Measurements from ENCODE around the gene NID2. TPM values are rescaled to one million over a fixed set of nuclear protein-coding genes. Genes with fewer than 3 reads are reported as not detected.

The NID2 gene
- total RNA-seq, 1 experiment from 2014 or later: 6.4 TPM

- in situ Hi-C loops (cut with HindIII; ENCODE audit: low pct_unique_long_range_greater_than_20kb, low sequenced_read_pairs): no loop called here
Observed at GRCh38 chr14:52080808-52081755, 12.2 kb upstream of the NID2 start.

GRCh38 chr14:52080158-52080800 lies 11.4 kb upstream of the NID2 start:
- in situ Hi-C loops (cut with HindIII; ENCODE audit: low pct_unique_long_range_greater_than_20kb, low sequenced_read_pairs): no loop called here
- DNase-seq (ENCODE audit: low read depth): no peak

More at GRCh38 chr14:52080808-52081755, 12.2 kb upstream of the NID2 start:
- peak; percentile 96 for DNase-seq (ENCODE audit: low read depth)

GRCh38 chr14:52079239-52079959 lies 10.5 kb upstream of the NID2 start:
- in situ Hi-C loops (cut with HindIII; ENCODE audit: low pct_unique_long_range_greater_than_20kb, low sequenced_read_pairs): no loop called here
- DNase-seq (ENCODE audit: low read depth): peak; percentile 52

GRCh38 chr14:52078721-52079120 lies 9.9 kb upstream of the NID2 start:
- in situ Hi-C loops (cut with HindIII; ENCODE audit: low pct_unique_long_range_greater_than_20kb, low sequenced_read_pairs): no loop called here
- DNase-seq (ENCODE audit: low read depth): peak; percentile 18

- DNase-seq (ENCODE audit: low read depth): peak; percentile 73
- in situ Hi-C loops (cut with HindIII; ENCODE audit: low pct_unique_long_range_greater_than_20kb, low sequenced_read_pairs): no loop called here
Observed at GRCh38 chr14:52078095-52078531, 9.3 kb upstream of the NID2 start.

GRCh38 chr14:52077256-52077979 lies 8.6 kb upstream of the NID2 start:
- peak; percentile 71 for DNase-seq (ENCODE audit: low read depth)
- in situ Hi-C loops (cut with HindIII; ENCODE audit: low pct_unique_long_range_greater_than_20kb, low sequenced_read_pairs): no loop called here

- in situ Hi-C loops (cut with HindIII; ENCODE audit: low pct_unique_long_range_greater_than_20kb, low sequenced_read_pairs): no loop called here
- DNase-seq (ENCODE audit: low read depth): peak; percentile 98
Observed at GRCh38 chr14:52076334-52076733, 7.5 kb upstream of the NID2 start.

- no peak for DNase-seq (ENCODE audit: low read depth)
- in situ Hi-C loops (cut with HindIII; ENCODE audit: low pct_unique_long_range_greater_than_20kb, low sequenced_read_pairs): no loop called here
Observed at GRCh38 chr14:52075371-52075770, 6.5 kb upstream of the NID2 start.

GRCh38 chr14:52073251-52073650 lies 4.4 kb upstream of the NID2 start:
- in situ Hi-C loops (cut with HindIII; ENCODE audit: low pct_unique_long_range_greater_than_20kb, low sequenced_read_pairs): no loop called here
- no peak for DNase-seq (ENCODE audit: low read depth)

- no peak for DNase-seq (ENCODE audit: low read depth)
- in situ Hi-C loops (cut with HindIII; ENCODE audit: low pct_unique_long_range_greater_than_20kb, low sequenced_read_pairs): no loop called here
Observed at GRCh38 chr14:52072266-52072780, 3.5 kb upstream of the NID2 start.

GRCh38 chr14:52071675-52072074 lies 2.8 kb upstream of the NID2 start:
- peak; percentile 20 for DNase-seq (ENCODE audit: low read depth)
- in situ Hi-C loops (cut with HindIII; ENCODE audit: low pct_unique_long_range_greater_than_20kb, low sequenced_read_pairs): no loop called here

GRCh38 chr14:52070051-52070431 lies 1.2 kb upstream of the NID2 start:
- DNase-seq (ENCODE audit: low read depth): no peak
- in situ Hi-C loops (cut with HindIII; ENCODE audit: low pct_unique_long_range_greater_than_20kb, low sequenced_read_pairs): no loop called here

- in situ Hi-C loops (cut with HindIII; ENCODE audit: low pct_unique_long_range_greater_than_20kb, low sequenced_read_pairs): no loop called here
- DNase-seq (ENCODE audit: low read depth): peak; percentile 48
Observed at GRCh38 chr14:52069307-52070050, 620 bp upstream of the NID2 start.

GRCh38 chr14:52067873-52068614 lies 815 bp downstream of the NID2 start:
- no peak for DNase-seq (ENCODE audit: low read depth)
- in situ Hi-C loops (cut with HindIII; ENCODE audit: low pct_unique_long_range_greater_than_20kb, low sequenced_read_pairs): no loop called here

GRCh38 chr14:52064174-52064573 lies 4.7 kb downstream of the NID2 start:
- in situ Hi-C loops (cut with HindIII; ENCODE audit: low pct_unique_long_range_greater_than_20kb, low sequenced_read_pairs): no loop called here
- no peak for DNase-seq (ENCODE audit: low read depth)

GRCh38 chr14:52063052-52063462 lies 5.8 kb downstream of the NID2 start:
- in situ Hi-C loops (cut with HindIII; ENCODE audit: low pct_unique_long_range_greater_than_20kb, low sequenced_read_pairs): no loop called here
- no peak for DNase-seq (ENCODE audit: low read depth)

GRCh38 chr14:52061890-52062289 lies 7.0 kb downstream of the NID2 start:
- in situ Hi-C loops (cut with HindIII; ENCODE audit: low pct_unique_long_range_greater_than_20kb, low sequenced_read_pairs): no loop called here

More at GRCh38 chr14:52061890-52062289, 7.0 kb downstream of the NID2 start:
- no peak for DNase-seq (ENCODE audit: low read depth)

All from Caki2 (cell line).